HFFc6 (cell line): ENCODE measurements around the gene NT5E. TPM values are rescaled to one million over a fixed set of nuclear protein-coding genes. Genes with fewer than 3 reads are reported as not detected.

Experiments used
- DNase-seq: peaks from one replicate; pipeline ENCODE4 v3.0.0-alpha.2; 2018
- H3K27ac Mint-ChIP-seq: 2 replicates; pipeline ENCODE4 v1.8.0; 2020; ENCODE audit warnings: mild to moderate bottlenecking, mixed read lengths
- H3K27me3 Mint-ChIP-seq: 2 replicates; pipeline ENCODE4 v1.8.0; 2021; ENCODE audit warnings: mild to moderate bottlenecking, moderate library complexity, mixed read lengths; ENCODE audit not compliant: insufficient read depth
- H3K36me3 Mint-ChIP-seq: 2 replicates; pipeline ENCODE4 v1.8.0; 2021; ENCODE audit warnings: low read depth, mixed read lengths
- H3K4me1 Mint-ChIP-seq: 2 replicates; pipeline ENCODE4 v1.8.0; 2020; ENCODE audit warnings: low read depth, mixed read lengths
- H3K4me3 Mint-ChIP-seq: 2 replicates; pipeline ENCODE4 v1.8.0; 2020; ENCODE audit warnings: mild to moderate bottlenecking, moderate library complexity, mixed read lengths
- H3K9me3 Mint-ChIP-seq: 2 replicates; pipeline ENCODE4 v1.8.0; 2020; ENCODE audit warnings: mild to moderate bottlenecking, mixed read lengths
- CTCF ChIP-seq: fragments of 200-600 bp; sonication (generic); IDR thresholded peaks from 2 replicates; pipeline ENCODE4 v1.5.0; 2021; ENCODE audit warnings: antibody characterized with exemption, mild to moderate bottlenecking
- total RNA-seq, 6 experiments: library from RNA; stranded (reverse); fragmentation: NEBNext Ultra II Directional; extraction: Animal tissue kit (Norgen Biotek cat#: 25700); gene quantifications; 2 replicates in 1 of 6; 3 replicates in 5 of 6; pipeline ENCODE4 v1.2.3, GENCODE V29; 2021

NT5E gene
- total RNA-seq, 6 experiments from 2014 or later = 263 to 375 (median 316) TPM

DNA sequence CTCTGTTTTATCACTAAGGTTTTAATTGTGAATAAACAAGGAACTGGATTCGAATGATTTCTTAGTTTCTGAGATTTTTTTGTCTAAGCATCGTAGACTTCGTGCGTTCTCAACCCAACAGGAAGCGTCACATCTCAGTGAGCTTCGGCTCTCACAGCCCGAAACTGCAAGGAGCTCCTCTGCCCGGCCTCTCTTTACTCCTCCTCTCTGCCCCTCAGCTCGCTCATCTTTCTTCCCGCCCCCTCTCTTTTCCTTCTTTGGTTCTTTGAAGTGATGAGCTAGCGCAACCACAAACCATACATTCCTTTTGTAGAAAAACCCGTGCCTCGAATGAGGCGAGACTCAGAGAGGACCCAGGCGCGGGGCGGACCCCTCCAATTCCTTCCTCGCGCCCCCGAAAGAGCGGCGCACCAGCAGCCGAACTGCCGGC is 480 bp upstream of the NT5E start:
- DNase-seq = peak; percentile 80
- Mint-ChIP-seq H3K27ac (peak overlapping the region; percentile 98), H3K9me3 (no peaks in the 10 kb centered on the region), H3K27me3 (peaks cover 8% of the 10 kb centered on the region; the same call in 1 of the 2 replicates), H3K4me1 (peaks cover 68% of the 10 kb centered on the region), H3K4me3 (peak overlapping the region; percentile 99), H3K36me3 (peaks cover 62% of the 10 kb centered on the region)
- TF ChIP-seq CTCF = no peak

GRCh38 chr6:85451565-85452306 is 1.9 kb downstream of the NT5E start:
- no peak for TF ChIP-seq CTCF
- peaks cover 69% of the 10 kb centered on the region for H3K36me3 Mint-ChIP-seq
- no peak for DNase-seq
- H3K27me3 Mint-ChIP-seq = peaks cover 8% of the 10 kb centered on the region; the same call in 1 of the 2 replicates
- peak overlapping the region; percentile 99 for H3K4me3 Mint-ChIP-seq
- peak overlapping the region; percentile 98 for H3K27ac Mint-ChIP-seq
- no peaks in the 10 kb centered on the region for H3K9me3 Mint-ChIP-seq
- peaks cover 74% of the 10 kb centered on the region for H3K4me1 Mint-ChIP-seq

GRCh38 chr6:85452441-85452881 is 2.6 kb downstream of the NT5E start:
- Mint-ChIP-seq H3K27ac (peak overlapping the region; percentile 98), H3K27me3 (peaks cover 8% of the 10 kb centered on the region; the same call in 1 of the 2 replicates), H3K36me3 (peaks cover 74% of the 10 kb centered on the region), H3K4me3 (peak overlapping the region; percentile 99), H3K4me1 (peaks cover 79% of the 10 kb centered on the region), H3K9me3 (no peaks in the 10 kb centered on the region)
- DNase-seq = peak; percentile 68
- TF ChIP-seq CTCF = no peak

GRCh38 chr6:85453052-85453451 is 3.2 kb downstream of the NT5E start:
- Mint-ChIP-seq H3K27me3 (peaks cover 8% of the 10 kb centered on the region; the same call in 1 of the 2 replicates), H3K4me3 (peak overlapping the region; percentile 99), H3K27ac (peak overlapping the region; percentile 98), H3K4me1 (peaks cover 79% of the 10 kb centered on the region), H3K36me3 (peaks cover 70% of the 10 kb centered on the region), H3K9me3 (no peaks in the 10 kb centered on the region)
- TF ChIP-seq CTCF = no peak
- no peak for DNase-seq

- no peak for DNase-seq
- TF ChIP-seq CTCF = no peak
- Mint-ChIP-seq H3K27ac (peak overlapping the region; percentile 98), H3K4me1 (peaks cover 79% of the 10 kb centered on the region), H3K27me3 (peaks cover 8% of the 10 kb centered on the region; the same call in 1 of the 2 replicates), H3K9me3 (no peaks in the 10 kb centered on the region), H3K36me3 (peaks cover 69% of the 10 kb centered on the region), H3K4me3 (peak overlapping the region; percentile 99)
Measured at GRCh38 chr6:85453490-85453889, 3.6 kb downstream of the NT5E start.
